ENCODE measurements around the gene S100A8. TPM values are rescaled to one million over a fixed set of nuclear protein-coding genes. Genes with fewer than 3 reads are reported as not detected.

S100A8 gene
- polyA plus RNA-seq, 1 experiment: not detected

GRCh38 chr1:153397924-153398651, 7.2 kb upstream of the S100A8 start:
- Histone ChIP-seq H3K27ac (ENCODE audit: low read depth, low read length) (no peak overlapping the region), H3K27me3 (ENCODE audit: control insufficient read depth, insufficient read depth, low read length) (no peaks in the 10 kb centered on the region), H3K9me3 (ENCODE audit: control insufficient read depth, insufficient read depth, low read length) (no peaks in the 10 kb centered on the region), H3K4me3 (ENCODE audit: low read depth, low read length) (no peak overlapping the region)
- CTCF ChIA-PET: no interaction called here
- DNase-seq (ENCODE audit: low read depth, low spot score): no peak
- TF ChIP-seq CTCF (IDR thresholded peaks at IDR 0.05; ENCODE audit: low read depth, low read length): no peak
- POLR2A ChIA-PET: no interaction called here

GRCh38 chr1:153397051-153397923, 6.4 kb upstream of the S100A8 start:
- no peak for TF ChIP-seq CTCF (IDR thresholded peaks at IDR 0.05; ENCODE audit: low read depth, low read length)
- no peak overlapping the region for H3K4me3 ChIP-seq (ENCODE audit: low read depth, low read length)
- no peaks in the 10 kb centered on the region for H3K9me3 ChIP-seq (ENCODE audit: control insufficient read depth, insufficient read depth, low read length)
- DNase-seq (ENCODE audit: low read depth, low spot score): no peak
- ChIA-PET CTCF (no interaction called here), POLR2A (no interaction called here)
- no peak overlapping the region for H3K27ac ChIP-seq (ENCODE audit: low read depth, low read length)
- H3K27me3 ChIP-seq (ENCODE audit: control insufficient read depth, insufficient read depth, low read length): no peaks in the 10 kb centered on the region

- TF ChIP-seq CTCF (IDR thresholded peaks at IDR 0.05; ENCODE audit: low read depth, low read length): no peak
- no peak for DNase-seq (ENCODE audit: low read depth, low spot score)
- no peaks in the 10 kb centered on the region for H3K9me3 ChIP-seq (ENCODE audit: control insufficient read depth, insufficient read depth, low read length)
- no peaks in the 10 kb centered on the region for H3K27me3 ChIP-seq (ENCODE audit: control insufficient read depth, insufficient read depth, low read length)
- CTCF ChIA-PET: interaction anchor here (0.9 kb wide), 1 partner anchor 69 kb away, joined by 3 read pairs; no protein-coding TSS in a partner anchor
- POLR2A ChIA-PET: no interaction called here
- H3K27ac ChIP-seq (ENCODE audit: low read depth, low read length): no peak overlapping the region
- H3K4me3 ChIP-seq (ENCODE audit: low read depth, low read length): no peak overlapping the region
Observed at GRCh38 chr1:153396461-153396860, 5.6 kb upstream of the S100A8 start.

- H3K9me3 ChIP-seq (ENCODE audit: control insufficient read depth, insufficient read depth, low read length): no peaks in the 10 kb centered on the region
- no peak overlapping the region for H3K4me3 ChIP-seq (ENCODE audit: low read depth, low read length)
- no peak for DNase-seq (ENCODE audit: low read depth, low spot score)
- H3K27ac ChIP-seq (ENCODE audit: low read depth, low read length): no peak overlapping the region
- POLR2A ChIA-PET: no interaction called here
- CTCF ChIA-PET: interaction anchor here (0.9 kb wide), 1 partner anchor 70 kb away, joined by 3 read pairs; no protein-coding TSS in a partner anchor
- no peak for TF ChIP-seq CTCF (IDR thresholded peaks at IDR 0.05; ENCODE audit: low read depth, low read length)
- H3K27me3 ChIP-seq (ENCODE audit: control insufficient read depth, insufficient read depth, low read length): no peaks in the 10 kb centered on the region
Observed at GRCh38 chr1:153395776-153396175, 4.9 kb upstream of the S100A8 start.
